ENCODE measurements around the gene SLC9A3. TPM values are rescaled to one million over a fixed set of nuclear protein-coding genes. Genes with fewer than 3 reads are reported as not detected.

Gene SLC9A3
- total RNA-seq, 1 experiment from 2014 or later = 1.9 TPM

GRCh38 chr5:455806-456205 is 68.4 kb downstream of the SLC9A3 start:
- Histone ChIP-seq H3K4me1 (ENCODE audit: insufficient read depth, low read length, poor library complexity, severe bottlenecking) (no peaks in the 10 kb centered on the region), H3K9me3 (ENCODE audit: low read depth, low read length, poor library complexity, severe bottlenecking) (peaks cover 10% of the 10 kb centered on the region), H3K27me3 (replicated peaks; ENCODE audit: insufficient read depth, low read depth, low read length, poor library complexity) (no peaks in the 10 kb centered on the region), H3K4me3 (ENCODE audit: low read depth, low read length, poor library complexity, severe bottlenecking) (no peak overlapping the region), H3K36me3 (ENCODE audit: insufficient read depth, low read length, poor library complexity, severe bottlenecking) (peaks cover 54% of the 10 kb centered on the region), H3K27ac (ENCODE audit: low read depth, low read length, poor library complexity, severe bottlenecking) (no peak overlapping the region)
- BruUV-seq (replicated peaks) = no TSS peak
- intact Hi-C loops (cut with micrococcal nuclease; ENCODE audit: unreplicated experiment) = no loop called here
- POLR2A ChIA-PET (ENCODE audit: low non-redundant PET) = no interaction called here
- CTCF ChIA-PET = no interaction called here
- TF ChIP-seq EZH2 (IDR thresholded peaks at IDR 0.05; ENCODE audit: borderline replicate concordance, low read depth, low read length, poor library complexity, severe bottlenecking) = no peak
- no peak for TF ChIP-seq CTCF (conservative IDR thresholded peaks at IDR 0.05; ENCODE audit: low read depth, low read length)
- no peak for DNase-seq (ENCODE audit: low spot score)

GRCh38 chr5:454936-455335 is 69.3 kb downstream of the SLC9A3 start:
- ChIA-PET POLR2A (ENCODE audit: low non-redundant PET) (no interaction called here), CTCF (no interaction called here)
- H3K9me3 ChIP-seq (ENCODE audit: low read depth, low read length, poor library complexity, severe bottlenecking) = peaks cover 10% of the 10 kb centered on the region
- TF ChIP-seq EZH2 (IDR thresholded peaks at IDR 0.05; ENCODE audit: borderline replicate concordance, low read depth, low read length, poor library complexity, severe bottlenecking) (no peak), CTCF (conservative IDR thresholded peaks at IDR 0.05; ENCODE audit: low read depth, low read length) (no peak)
- H3K27me3 ChIP-seq (replicated peaks; ENCODE audit: insufficient read depth, low read depth, low read length, poor library complexity) = no peaks in the 10 kb centered on the region
- intact Hi-C loops (cut with micrococcal nuclease; ENCODE audit: unreplicated experiment) = no loop called here
- H3K27ac ChIP-seq (ENCODE audit: low read depth, low read length, poor library complexity, severe bottlenecking) = peak overlapping the region; percentile 42
- H3K4me3 ChIP-seq (ENCODE audit: low read depth, low read length, poor library complexity, severe bottlenecking) = no peak overlapping the region
- no peaks in the 10 kb centered on the region for H3K4me1 ChIP-seq (ENCODE audit: insufficient read depth, low read length, poor library complexity, severe bottlenecking)
- peaks cover 56% of the 10 kb centered on the region for H3K36me3 ChIP-seq (ENCODE audit: insufficient read depth, low read length, poor library complexity, severe bottlenecking)
- DNase-seq (ENCODE audit: low spot score) = peak; percentile 52
- BruUV-seq (replicated peaks) = no TSS peak

- peaks cover 64% of the 10 kb centered on the region for H3K36me3 ChIP-seq (ENCODE audit: insufficient read depth, low read length, poor library complexity, severe bottlenecking)
- no peak for DNase-seq (ENCODE audit: low spot score)
- no peak overlapping the region for H3K4me3 ChIP-seq (ENCODE audit: low read depth, low read length, poor library complexity, severe bottlenecking)
- H3K9me3 ChIP-seq (ENCODE audit: low read depth, low read length, poor library complexity, severe bottlenecking) = peaks cover 10% of the 10 kb centered on the region
- BruUV-seq (replicated peaks) = no TSS peak
- ChIA-PET POLR2A (ENCODE audit: low non-redundant PET) (no interaction called here), CTCF (no interaction called here)
- no peaks in the 10 kb centered on the region for H3K27me3 ChIP-seq (replicated peaks; ENCODE audit: insufficient read depth, low read depth, low read length, poor library complexity)
- H3K27ac ChIP-seq (ENCODE audit: low read depth, low read length, poor library complexity, severe bottlenecking) = no peak overlapping the region
- no peaks in the 10 kb centered on the region for H3K4me1 ChIP-seq (ENCODE audit: insufficient read depth, low read length, poor library complexity, severe bottlenecking)
- intact Hi-C loops (cut with micrococcal nuclease; ENCODE audit: unreplicated experiment) = no loop called here
- TF ChIP-seq EZH2 (IDR thresholded peaks at IDR 0.05; ENCODE audit: borderline replicate concordance, low read depth, low read length, poor library complexity, severe bottlenecking) = no peak
- TF ChIP-seq CTCF (conservative IDR thresholded peaks at IDR 0.05; ENCODE audit: low read depth, low read length) = no peak
Observed at GRCh38 chr5:453725-454481, 70.3 kb downstream of the SLC9A3 start.

Measured in A673 (cell line).